ENCODE data around the gene GRK5. TPM values are rescaled to one million over a fixed set of nuclear protein-coding genes. Genes with fewer than 3 reads are reported as not detected.

GRK5 gene
- total RNA-seq, 1 experiment from 2014 or later = 4.8 TPM

DNA sequence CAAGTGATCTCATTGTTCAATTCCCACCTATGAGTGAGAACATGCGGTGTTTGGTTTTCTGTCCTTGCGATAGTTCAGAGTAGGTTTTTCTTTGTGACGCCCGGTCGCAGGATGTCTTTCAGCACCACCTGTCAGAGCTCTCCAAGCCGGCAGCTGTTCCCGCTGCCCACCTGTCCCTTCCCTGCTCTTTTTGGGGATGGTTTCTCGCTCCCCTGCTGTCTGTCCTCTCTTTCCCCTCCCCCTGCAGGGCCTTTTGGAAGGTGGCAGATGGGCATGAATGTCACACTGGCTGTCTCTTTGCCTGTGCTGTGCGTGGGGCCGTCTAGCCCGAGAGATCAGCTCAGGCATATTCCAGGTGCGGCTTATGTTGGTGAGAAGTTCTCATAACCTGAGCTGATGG is 137.0 kb downstream of the GRK5 start:
- CTCF ChIA-PET = no interaction called here
- H3F3A ChIP-seq (ENCODE audit: insufficient read depth, low read depth) = no peaks in the 10 kb centered on the region

DNA sequence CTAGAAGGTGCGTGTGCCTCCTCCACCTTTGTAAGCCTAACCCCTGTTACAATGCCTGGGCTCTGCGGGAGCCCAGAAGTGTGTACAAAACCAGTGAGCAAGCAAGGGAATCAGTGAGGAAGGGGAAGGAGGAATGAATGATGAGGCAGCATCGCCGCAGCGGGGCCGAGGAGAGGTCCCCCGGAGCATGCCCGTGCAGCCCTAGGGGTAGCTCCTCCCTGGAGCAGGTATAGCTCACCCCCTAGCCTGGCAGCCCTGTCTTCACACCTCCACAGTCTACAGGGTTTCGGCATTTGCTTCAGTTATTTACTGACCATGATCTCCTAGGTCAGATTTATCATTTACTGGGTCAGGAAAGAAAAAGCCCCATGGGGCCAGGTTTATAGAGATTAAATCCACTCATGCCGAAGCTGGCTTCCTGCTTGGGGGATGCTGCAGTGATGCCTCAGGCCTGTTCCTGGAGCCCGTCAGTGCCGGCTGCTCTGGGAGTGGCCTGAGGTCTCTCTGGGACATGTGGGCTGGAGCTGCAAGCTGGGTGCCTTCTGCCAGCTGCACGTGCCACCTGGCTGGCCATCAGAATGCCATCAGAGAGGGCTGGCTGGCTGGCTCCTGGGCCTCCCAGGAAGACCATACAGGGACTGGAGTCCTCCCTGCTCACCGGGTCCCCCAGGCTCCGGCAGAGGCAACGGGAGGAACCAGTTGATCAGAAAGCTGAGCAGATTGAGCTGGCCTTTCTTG is 138.9 kb downstream of the GRK5 start:
- intact Hi-C loops (cut with micrococcal nuclease; ENCODE audit: unreplicated experiment) = no loop called here
- TF ChIP-seq EZH2 (IDR thresholded peaks at IDR 0.05; ENCODE audit: low read depth) = no peak
- TF ChIP-seq, protein P1, sequence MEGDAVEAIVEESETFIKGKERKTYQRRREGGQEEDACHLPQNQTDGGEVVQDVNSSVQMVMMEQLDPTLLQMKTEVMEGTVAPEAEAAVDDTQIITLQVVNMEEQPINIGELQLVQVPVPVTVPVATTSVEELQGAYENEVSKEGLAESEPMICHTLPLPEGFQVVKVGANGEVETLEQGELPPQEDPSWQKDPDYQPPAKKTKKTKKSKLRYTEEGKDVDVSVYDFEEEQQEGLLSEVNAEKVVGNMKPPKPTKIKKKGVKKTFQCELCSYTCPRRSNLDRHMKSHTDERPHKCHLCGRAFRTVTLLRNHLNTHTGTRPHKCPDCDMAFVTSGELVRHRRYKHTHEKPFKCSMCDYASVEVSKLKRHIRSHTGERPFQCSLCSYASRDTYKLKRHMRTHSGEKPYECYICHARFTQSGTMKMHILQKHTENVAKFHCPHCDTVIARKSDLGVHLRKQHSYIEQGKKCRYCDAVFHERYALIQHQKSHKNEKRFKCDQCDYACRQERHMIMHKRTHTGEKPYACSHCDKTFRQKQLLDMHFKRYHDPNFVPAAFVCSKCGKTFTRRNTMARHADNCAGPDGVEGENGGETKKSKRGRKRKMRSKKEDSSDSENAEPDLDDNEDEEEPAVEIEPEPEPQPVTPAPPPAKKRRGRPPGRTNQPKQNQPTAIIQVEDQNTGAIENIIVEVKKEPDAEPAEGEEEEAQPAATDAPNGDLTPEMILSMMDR (conservative IDR thresholded peaks at IDR 0.05) = no peak
- H3K4me2 ChIP-seq = no peak overlapping the region
- BruUV-seq (replicated peaks) = no TSS peak
- no peaks in the 10 kb centered on the region for H3K27me3 ChIP-seq (ENCODE audit: insufficient read depth, low read depth)
- no peak overlapping the region for H3K27ac ChIP-seq
- H3K9me2 ChIP-seq (ENCODE audit: insufficient read depth) = no peaks in the 10 kb centered on the region
- CTCF ChIA-PET = no interaction called here
- H3K79me2 ChIP-seq (ENCODE audit: low read depth) = no peaks in the 10 kb centered on the region
- no peak overlapping the region for H2AFZ ChIP-seq
- H3K4me3 ChIP-seq = no peak overlapping the region
- no peaks in the 10 kb centered on the region for H3K9me3 ChIP-seq (ENCODE audit: insufficient read depth, low read depth)
- no peaks in the 10 kb centered on the region for H4K20me1 ChIP-seq (ENCODE audit: insufficient read depth)
- POLR2A ChIA-PET (ENCODE audit: unreplicated experiment) = no interaction called here
- no peaks in the 10 kb centered on the region for H3F3A ChIP-seq (ENCODE audit: insufficient read depth, low read depth)
- no peak for DNase-seq
- peaks cover 5% of the 10 kb centered on the region; the same call in 1 of the 2 replicates for H3K4me1 ChIP-seq (replicated peaks; ENCODE audit: insufficient read depth)
- no peaks in the 10 kb centered on the region for H3K36me3 ChIP-seq (ENCODE audit: low read depth)

More for the DNA sequence above, 137.0 kb downstream of the GRK5 start:
- Histone ChIP-seq H2AFZ (no peak overlapping the region), H3K4me1 (replicated peaks; ENCODE audit: insufficient read depth) (peaks cover 5% of the 10 kb centered on the region; the same call in 1 of the 2 replicates), H4K20me1 (ENCODE audit: insufficient read depth) (no peaks in the 10 kb centered on the region), H3K4me2 (no peak overlapping the region), H3K27me3 (ENCODE audit: insufficient read depth, low read depth) (no peaks in the 10 kb centered on the region), H3K9me3 (ENCODE audit: insufficient read depth, low read depth) (no peaks in the 10 kb centered on the region), H3K4me3 (no peak overlapping the region), H3K79me2 (ENCODE audit: low read depth) (no peaks in the 10 kb centered on the region), H3K27ac (no peak overlapping the region), H3K36me3 (ENCODE audit: low read depth) (no peaks in the 10 kb centered on the region), H3K9me2 (ENCODE audit: insufficient read depth) (no peaks in the 10 kb centered on the region)
- TF ChIP-seq EZH2 (IDR thresholded peaks at IDR 0.05; ENCODE audit: low read depth) = no peak
- TF ChIP-seq, protein P1 (conservative IDR thresholded peaks at IDR 0.05) = no peak
- no peak for DNase-seq
- no TSS peak for BruUV-seq (replicated peaks)
- POLR2A ChIA-PET (ENCODE audit: unreplicated experiment) = no interaction called here
- intact Hi-C loops (cut with micrococcal nuclease; ENCODE audit: unreplicated experiment) = no loop called here

DNA sequence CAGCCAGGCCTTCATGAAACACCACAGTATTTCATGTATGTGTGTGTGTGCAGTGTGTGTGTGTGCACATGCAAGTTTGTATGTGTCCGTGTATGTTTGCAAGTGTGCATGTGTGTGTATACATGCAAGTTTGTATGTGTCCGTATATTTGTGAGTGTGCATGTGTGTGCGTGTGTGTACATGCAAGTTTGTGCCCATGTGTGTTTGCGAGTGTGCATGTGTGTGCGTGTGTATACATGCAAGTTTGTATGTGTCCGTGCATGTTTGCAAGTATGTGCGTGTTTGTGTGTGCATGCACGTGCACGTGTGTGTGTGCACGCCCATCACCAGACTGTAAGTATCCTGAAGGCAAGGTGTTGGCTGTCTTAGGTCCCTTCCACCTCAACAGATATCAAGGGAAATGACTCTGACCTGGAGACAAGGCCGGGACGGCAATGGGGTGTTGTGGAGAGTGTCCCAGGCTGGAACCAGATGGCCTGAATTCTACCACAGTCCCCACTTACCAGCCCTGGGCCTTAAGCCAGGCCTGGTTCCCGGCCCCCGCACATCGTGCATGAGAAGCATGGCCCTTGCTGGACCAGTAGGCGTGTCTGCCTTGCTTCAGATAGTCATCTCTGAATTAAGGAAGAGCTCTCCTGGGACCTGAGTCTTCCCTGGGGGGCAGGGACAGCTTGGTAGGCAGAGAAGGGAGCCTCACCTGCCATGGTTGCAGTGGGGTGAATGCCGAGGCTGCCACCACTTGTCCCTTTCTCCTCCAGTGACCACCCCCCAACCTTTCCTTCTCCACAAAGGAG is 140.0 kb downstream of the GRK5 start:
- no peaks in the 10 kb centered on the region for H3K79me2 ChIP-seq (ENCODE audit: low read depth)
- H3F3A ChIP-seq (ENCODE audit: insufficient read depth, low read depth) = no peaks in the 10 kb centered on the region
- H3K27ac ChIP-seq = no peak overlapping the region
- H2AFZ ChIP-seq = no peak overlapping the region
- H3K9me2 ChIP-seq (ENCODE audit: insufficient read depth) = no peaks in the 10 kb centered on the region
- ChIA-PET POLR2A (ENCODE audit: unreplicated experiment) (no interaction called here), CTCF (no interaction called here)
- H3K4me2 ChIP-seq = no peak overlapping the region
- no peaks in the 10 kb centered on the region for H3K9me3 ChIP-seq (ENCODE audit: insufficient read depth, low read depth)
- TF ChIP-seq, protein P1 (conservative IDR thresholded peaks at IDR 0.05) = no peak
- no peak for TF ChIP-seq EZH2 (IDR thresholded peaks at IDR 0.05; ENCODE audit: low read depth)
- H3K27me3 ChIP-seq (ENCODE audit: insufficient read depth, low read depth) = no peaks in the 10 kb centered on the region
- H3K4me1 ChIP-seq (replicated peaks; ENCODE audit: insufficient read depth) = no peaks in the 10 kb centered on the region
- H4K20me1 ChIP-seq (ENCODE audit: insufficient read depth) = no peaks in the 10 kb centered on the region
- no peak overlapping the region for H3K4me3 ChIP-seq
- DNase-seq = no peak
- H3K36me3 ChIP-seq (ENCODE audit: low read depth) = no peaks in the 10 kb centered on the region
- no TSS peak for BruUV-seq (replicated peaks)
- intact Hi-C loops (cut with micrococcal nuclease; ENCODE audit: unreplicated experiment) = no loop called here

Data from PC-9 (cell line).